ENCODE data around the gene CRYL1. TPM values are rescaled to one million over a fixed set of nuclear protein-coding genes. Genes with fewer than 3 reads are reported as not detected.

CRYL1 gene
- total RNA-seq, 1 donor from 2014 or later = 13.1 TPM

DNA sequence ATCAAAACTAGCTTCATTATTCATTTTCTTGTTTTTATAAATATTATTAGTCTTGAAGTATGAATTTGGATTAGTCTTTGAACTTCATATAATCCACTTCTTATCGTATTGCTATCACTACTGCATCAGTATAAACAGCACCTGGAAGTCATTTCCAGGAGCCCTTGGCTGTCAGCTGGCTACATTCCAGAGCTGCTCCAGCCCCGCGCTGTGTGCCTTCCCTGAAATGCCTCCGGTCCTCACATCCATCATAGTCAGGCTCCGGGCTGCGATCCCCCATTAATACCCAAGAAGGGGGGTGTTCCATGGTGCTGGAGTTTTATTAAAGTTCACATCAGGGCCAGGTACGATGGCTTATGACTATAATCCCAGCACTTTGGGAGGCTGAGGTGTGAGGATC is 169.2 kb downstream of the CRYL1 start:
- H3K9me3 ChIP-seq = no peaks in the 10 kb centered on the region
- no peaks in the 10 kb centered on the region for H3K36me3 ChIP-seq
- no peak overlapping the region for H3K27ac ChIP-seq
- H3K4me1 ChIP-seq = no peaks in the 10 kb centered on the region
- no peak overlapping the region for H3K4me3 ChIP-seq
- H3K27me3 ChIP-seq = no peaks in the 10 kb centered on the region
- no peak for DNase-seq (ENCODE audit: low spot score in 2 of 2)
- intact Hi-C loops (cut with DNase I) = no loop called here
- TF ChIP-seq, protein P1, sequence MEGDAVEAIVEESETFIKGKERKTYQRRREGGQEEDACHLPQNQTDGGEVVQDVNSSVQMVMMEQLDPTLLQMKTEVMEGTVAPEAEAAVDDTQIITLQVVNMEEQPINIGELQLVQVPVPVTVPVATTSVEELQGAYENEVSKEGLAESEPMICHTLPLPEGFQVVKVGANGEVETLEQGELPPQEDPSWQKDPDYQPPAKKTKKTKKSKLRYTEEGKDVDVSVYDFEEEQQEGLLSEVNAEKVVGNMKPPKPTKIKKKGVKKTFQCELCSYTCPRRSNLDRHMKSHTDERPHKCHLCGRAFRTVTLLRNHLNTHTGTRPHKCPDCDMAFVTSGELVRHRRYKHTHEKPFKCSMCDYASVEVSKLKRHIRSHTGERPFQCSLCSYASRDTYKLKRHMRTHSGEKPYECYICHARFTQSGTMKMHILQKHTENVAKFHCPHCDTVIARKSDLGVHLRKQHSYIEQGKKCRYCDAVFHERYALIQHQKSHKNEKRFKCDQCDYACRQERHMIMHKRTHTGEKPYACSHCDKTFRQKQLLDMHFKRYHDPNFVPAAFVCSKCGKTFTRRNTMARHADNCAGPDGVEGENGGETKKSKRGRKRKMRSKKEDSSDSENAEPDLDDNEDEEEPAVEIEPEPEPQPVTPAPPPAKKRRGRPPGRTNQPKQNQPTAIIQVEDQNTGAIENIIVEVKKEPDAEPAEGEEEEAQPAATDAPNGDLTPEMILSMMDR (IDR thresholded peaks at IDR 0.05) = no peak

DNA sequence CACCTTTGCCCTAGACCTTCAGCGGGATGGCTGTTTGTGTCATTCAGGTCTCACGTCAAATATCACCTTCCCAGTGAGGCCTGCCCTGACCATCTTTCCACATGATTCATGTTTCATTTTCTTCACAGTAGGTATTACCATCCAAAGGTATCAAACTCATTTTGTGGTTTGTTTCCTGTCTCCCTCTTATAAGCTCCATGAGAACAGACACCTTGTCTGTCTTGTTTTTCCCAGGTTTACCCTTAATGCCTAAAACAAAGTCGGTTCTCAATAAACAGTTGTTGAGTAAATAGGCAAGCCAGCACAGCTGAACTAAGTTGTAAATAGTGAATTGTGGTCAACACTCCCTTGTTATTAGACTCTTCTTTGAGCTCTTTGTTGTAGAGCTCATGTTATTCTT is 170.9 kb downstream of the CRYL1 start:
- Histone ChIP-seq H3K36me3 (no peaks in the 10 kb centered on the region), H3K27ac (no peak overlapping the region), H3K4me1 (no peaks in the 10 kb centered on the region), H3K27me3 (no peaks in the 10 kb centered on the region), H3K9me3 (no peaks in the 10 kb centered on the region), H3K4me3 (no peak overlapping the region)
- DNase-seq (ENCODE audit: low spot score in 2 of 2) = no peak
- TF ChIP-seq, protein P1 (IDR thresholded peaks at IDR 0.05) = no peak
- intact Hi-C loops (cut with DNase I) = no loop called here

DNA sequence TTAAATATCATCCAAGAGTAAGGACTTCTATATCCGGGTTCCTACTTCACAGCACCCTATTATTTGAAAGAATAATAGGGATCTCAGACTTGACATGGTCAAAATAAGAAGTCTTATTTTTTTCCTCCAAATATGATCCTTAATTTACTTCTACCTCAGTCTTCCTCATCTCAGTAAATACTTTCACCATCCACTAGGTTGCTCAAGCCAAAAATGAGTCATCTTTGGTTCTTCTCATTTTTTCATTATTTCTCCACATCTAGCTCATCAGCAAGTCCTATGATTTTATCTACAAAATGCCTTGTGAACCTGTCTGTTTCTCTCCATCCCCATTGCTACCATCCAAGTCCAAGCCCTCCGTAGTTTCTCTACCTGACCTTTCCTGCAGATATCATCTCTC is 171.7 kb downstream of the CRYL1 start:
- no peak overlapping the region for H3K27ac ChIP-seq
- DNase-seq (ENCODE audit: low spot score in 2 of 2) = no peak
- no peak overlapping the region for H3K4me3 ChIP-seq
- H3K27me3 ChIP-seq = no peaks in the 10 kb centered on the region
- H3K4me1 ChIP-seq = no peaks in the 10 kb centered on the region
- H3K36me3 ChIP-seq = no peaks in the 10 kb centered on the region
- intact Hi-C loops (cut with DNase I) = no loop called here
- TF ChIP-seq, protein P1 (IDR thresholded peaks at IDR 0.05) = no peak
- H3K9me3 ChIP-seq = no peaks in the 10 kb centered on the region

Other genes with a start within 250 kb of the CRYL1 start
- gene IFT88, start 41.3 kb upstream of the CRYL1 start, total RNA-seq = 4.9 TPM
- gene IL17D, start 177.8 kb upstream of the CRYL1 start, total RNA-seq = not detected
- gene EEF1AKMT1, start 248.1 kb upstream of the CRYL1 start, total RNA-seq = not detected